ENCODE data around the gene PANK4. TPM values are rescaled to one million over a fixed set of nuclear protein-coding genes. Genes with fewer than 3 reads are reported as not detected.

PANK4 gene
- total and polyA plus RNA-seq, 2 of the 8 experiments (the other 6 are each of a cell fraction or from before 2014, with no cell fraction given): 20.1 to 29.7 TPM

DNA sequence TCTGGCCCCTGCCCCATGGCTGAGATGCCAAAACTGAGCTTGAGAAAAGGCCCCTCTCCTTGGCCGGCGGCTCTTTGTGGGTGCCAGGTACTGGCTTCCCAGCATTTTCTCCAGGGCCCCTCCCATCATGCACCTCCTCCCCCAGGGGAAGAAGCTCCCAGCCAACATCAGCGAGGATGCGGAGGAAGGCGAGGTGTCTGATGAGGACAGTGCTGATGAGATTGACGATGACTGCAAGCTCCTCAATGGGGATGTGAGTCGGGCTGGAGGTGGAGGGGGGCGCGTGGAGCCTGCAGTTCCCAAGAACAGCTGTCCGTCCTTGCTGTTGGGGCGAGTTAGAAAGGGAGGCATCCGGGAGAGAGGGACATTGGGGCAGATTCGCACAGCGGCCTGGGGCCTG is 36.8 kb downstream of the PANK4 start:
- Histone ChIP-seq H3K23ac (ENCODE audit: insufficient read length) (no peak overlapping the region), H4K8ac (ENCODE audit: extremely low read depth, insufficient read depth, low read length) (no peak overlapping the region), H3K4me2 (ENCODE audit: insufficient read depth in 1 of 2, low read depth in 2 of 2, low read length in 2 of 2) (no peak overlapping the region), H3K79me2 (ENCODE audit: control insufficient read depth in 1 of 2, insufficient read depth in 2 of 2, low read length in 2 of 2) (no peaks in the 10 kb centered on the region), H3K79me1 (ENCODE audit: low read depth, low read length) (no peaks in the 10 kb centered on the region), H2AK5ac (ENCODE audit: low read depth, low read length) (no peak overlapping the region), H4K20me1 (replicated peaks in 1 of 2; ENCODE audit: control insufficient read depth in 1 of 2, insufficient read depth in 2 of 2, low read length in 2 of 2) (peaks cover 0 to 3% of the 10 kb centered on the region in 2 experiments), H3K27me3 (replicated peaks in 1 of 4; ENCODE audit: control insufficient read depth in 3 of 4, extremely low read depth in 1 of 4, insufficient read depth in 3 of 4, low read length in 3 of 4) (peaks cover 0 to 9% (median under 1%) of the 10 kb centered on the region in 4 experiments; a peak in 1 of 7 replicates), H3K27ac (ENCODE audit: low read depth, low read length) (no peak overlapping the region), H3K14ac (ENCODE audit: insufficient read length) (no peak overlapping the region), H4K5ac (ENCODE audit: insufficient read length, low read depth, low read length) (no peak overlapping the region), H3K9ac (replicated peaks in 1 of 4; ENCODE audit: extremely low read depth in 1 of 4, low read depth in 3 of 4, low read length in 3 of 4) (no peak overlapping the region), H2BK12ac (ENCODE audit: low read depth, low read length) (no peak overlapping the region), H2BK20ac (ENCODE audit: low read length) (no peak overlapping the region), H2BK15ac (ENCODE audit: low read length) (no peak overlapping the region), H3K36me3 (ENCODE audit: control insufficient read depth in 2 of 4, insufficient read depth in 4 of 4, low read length in 3 of 4) (no peaks in the 10 kb centered on the region), H3K4ac (replicated peaks; ENCODE audit: insufficient read length, low read depth, low read length) (no peak overlapping the region), H2AFZ (ENCODE audit: low read length) (no peak overlapping the region), H4K91ac (replicated peaks; ENCODE audit: insufficient read length, low read length) (no peak overlapping the region), H2BK5ac (ENCODE audit: low read depth, low read length) (no peak overlapping the region), H3K4me1 (replicated peaks in 1 of 4; ENCODE audit: control insufficient read depth in 3 of 4, insufficient read depth in 4 of 4, low read length in 3 of 4) (no peaks in the 10 kb centered on the region), H2BK120ac (replicated peaks; ENCODE audit: low read depth, low read length) (no peak overlapping the region), H3K18ac (ENCODE audit: extremely low read depth, low read length) (no peak overlapping the region), H3K23me2 (ENCODE audit: low read depth, low read length) (no peaks in the 10 kb centered on the region), H3K4me3 (ENCODE audit: extremely low read depth in 1 of 4, insufficient read depth in 2 of 4, low read depth in 3 of 4, low read length in 4 of 4) (no peak overlapping the region), H3K9me3 (ENCODE audit: insufficient read depth in 2 of 2, low read depth in 1 of 2, low read length in 1 of 2) (peaks cover 0 to 22% of the 10 kb centered on the region in 2 experiments; a peak in 2 of 4 replicates), H3K56ac (replicated peaks; ENCODE audit: insufficient read length, low read depth, low read length) (no peak overlapping the region)
- FAIRE-seq: no peak
- ChIA-PET CTCF (ENCODE audit: partially characterized antibody) (interaction anchor here (0.9 to 2.2 kb wide), 6 partner anchors 9 to 60 kb away, joined by 3 to 9 read pairs (median 4); no protein-coding TSS in a partner anchor), POLR2A (ENCODE audit: partially characterized antibody) (interaction anchor here (0.6 to 2.1 kb wide), 3 partner anchors 13 to 42 kb away, joined by 3 to 5 read pairs (median 5); partner anchors contain the start of gene PANK4)
- 91% methylated on average over 14 of the region's 14 CpGs; no CpG with 5 or more reads in 1 of the 2 experiments for WGBS, 2 experiments (ENCODE audit: extremely low coverage in 1 of 2, insufficient coverage in 1 of 2, insufficient read length in 1 of 2, insufficient replicate concordance in 2 of 2, low coverage in 1 of 2, low lambda C conversion rate in 2 of 2, missing lambda C conversion rate in 1 of 2)
- no peak for TF ChIP-seq GABPA (IDR thresholded peaks at IDR 0.05; ENCODE audit: borderline replicate concordance, insufficient read depth, low read length)
- no peak for TF ChIP-seq BRCA1 (IDR thresholded peaks at IDR 0.05; ENCODE audit: low read depth, low read length)
- TF ChIP-seq SUZ12 (IDR thresholded peaks at IDR 0.05; ENCODE audit: low read length): no peak
- no peak for TF ChIP-seq MAFK (IDR thresholded peaks at IDR 0.05; ENCODE audit: low read depth, low read length)
- no peak for TF ChIP-seq EGR1 (IDR thresholded peaks at IDR 0.05; ENCODE audit: borderline replicate concordance, low read depth, low read length)
- no peak for TF ChIP-seq NRF1 (IDR thresholded peaks at IDR 0.05; ENCODE audit: low read depth, low read length)
- no peak for DNase-seq (ENCODE audit: low read depth in 1 of 2, low spot score in 2 of 2)

Data from H1 (cell line).